Activated CD4-positive, alpha-beta memory T cell treated with anti-CD3 and anti-CD28 coated beads for 36 hours (primary cell): ENCODE measurements around the gene TFDP2. TPM values are rescaled to one million over a fixed set of nuclear protein-coding genes. Genes with fewer than 3 reads are reported as not detected.
"Not testable (repeated sequence)": the region's sequence is repeated elsewhere in the genome, so short reads cannot be mapped to it uniquely, and the experiment has no call there.

ENCODE experiments used
- CTCF ChIA-PET: fragments of 350-600 bp; sonication (Branson Sonifier 250); formaldehyde crosslinking; loops from one replicate; lab custom pipeline; 2021; ENCODE audit warnings: antibody characterized with exemption, inconsistent platforms; lab: Charles Lee
- POLR2A ChIA-PET: fragments of 350-600 bp; sonication (Branson Sonifier 250); formaldehyde crosslinking; loops from one replicate; lab custom pipeline; 2021; ENCODE audit warnings: antibody characterized with exemption; lab: Charles Lee
- DNase-seq: peaks from one replicate; pipeline ENCODE4 v3.0.0-alpha.2; 2020
- H3K27ac Mint-ChIP-seq: one replicate; pipeline ENCODE4 v1.8.0; 2021; ENCODE audit warnings: mixed read lengths
- H3K27me3 Mint-ChIP-seq: one replicate; pipeline ENCODE4 v1.8.0; 2021; ENCODE audit warnings: mixed read lengths
- H3K36me3 Mint-ChIP-seq: one replicate; pipeline ENCODE4 v1.8.0; 2021; ENCODE audit warnings: mixed read lengths
- H3K4me1 Mint-ChIP-seq: one replicate; pipeline ENCODE4 v1.8.0; 2021; ENCODE audit warnings: low read depth, mixed read lengths
- H3K4me3 Mint-ChIP-seq: one replicate; pipeline ENCODE4 v1.8.0; 2021; ENCODE audit warnings: mild to moderate bottlenecking, mixed read lengths
- H3K9me3 Mint-ChIP-seq: one replicate; pipeline ENCODE4 v1.8.0; 2021; ENCODE audit warnings: mixed read lengths
- intact Hi-C: fragments of 100-400 bp; cut with micrococcal nuclease; formaldehyde crosslinking; loops from one replicate; pipeline ENCODE4 v1.15.1; 2023
- total RNA-seq, 2 experiments: library from RNA; stranded (reverse); gene quantifications; one replicate each; pipeline ENCODE4 v1.2.3, GENCODE V29; 2021

TFDP2 gene
- total RNA-seq, 2 experiments from 2014 or later: 19.1 to 21.5 TPM

- intact Hi-C loops: no loop called here
- POLR2A ChIA-PET: no interaction called here
- H3K4me3 Mint-ChIP-seq: no peak overlapping the region
- no peak overlapping the region for H3K27ac Mint-ChIP-seq
- no peaks in the 10 kb centered on the region for H3K9me3 Mint-ChIP-seq
- no peaks in the 10 kb centered on the region for H3K27me3 Mint-ChIP-seq
- H3K4me1 Mint-ChIP-seq: peaks cover 4% of the 10 kb centered on the region
- CTCF ChIA-PET: interaction anchor here (0.9 kb wide), 1 partner anchor 159 kb away, joined by 6 read pairs; no protein-coding TSS in a partner anchor
- DNase-seq: no peak
- H3K36me3 Mint-ChIP-seq: no peaks in the 10 kb centered on the region
Measured at GRCh38 chr3:142120707-142121106, 28.6 kb downstream of the TFDP2 start.

GRCh38 chr3:142118911-142119310, 30.4 kb downstream of the TFDP2 start:
- no peak overlapping the region for H3K27ac Mint-ChIP-seq
- peaks cover 4% of the 10 kb centered on the region for H3K4me1 Mint-ChIP-seq
- CTCF ChIA-PET: no interaction called here
- H3K9me3 Mint-ChIP-seq: no peaks in the 10 kb centered on the region
- DNase-seq: no peak
- POLR2A ChIA-PET: no interaction called here
- intact Hi-C loops: no loop called here
- no peaks in the 10 kb centered on the region for H3K36me3 Mint-ChIP-seq
- H3K27me3 Mint-ChIP-seq: no peaks in the 10 kb centered on the region
- H3K4me3 Mint-ChIP-seq: no peak overlapping the region

DNA sequence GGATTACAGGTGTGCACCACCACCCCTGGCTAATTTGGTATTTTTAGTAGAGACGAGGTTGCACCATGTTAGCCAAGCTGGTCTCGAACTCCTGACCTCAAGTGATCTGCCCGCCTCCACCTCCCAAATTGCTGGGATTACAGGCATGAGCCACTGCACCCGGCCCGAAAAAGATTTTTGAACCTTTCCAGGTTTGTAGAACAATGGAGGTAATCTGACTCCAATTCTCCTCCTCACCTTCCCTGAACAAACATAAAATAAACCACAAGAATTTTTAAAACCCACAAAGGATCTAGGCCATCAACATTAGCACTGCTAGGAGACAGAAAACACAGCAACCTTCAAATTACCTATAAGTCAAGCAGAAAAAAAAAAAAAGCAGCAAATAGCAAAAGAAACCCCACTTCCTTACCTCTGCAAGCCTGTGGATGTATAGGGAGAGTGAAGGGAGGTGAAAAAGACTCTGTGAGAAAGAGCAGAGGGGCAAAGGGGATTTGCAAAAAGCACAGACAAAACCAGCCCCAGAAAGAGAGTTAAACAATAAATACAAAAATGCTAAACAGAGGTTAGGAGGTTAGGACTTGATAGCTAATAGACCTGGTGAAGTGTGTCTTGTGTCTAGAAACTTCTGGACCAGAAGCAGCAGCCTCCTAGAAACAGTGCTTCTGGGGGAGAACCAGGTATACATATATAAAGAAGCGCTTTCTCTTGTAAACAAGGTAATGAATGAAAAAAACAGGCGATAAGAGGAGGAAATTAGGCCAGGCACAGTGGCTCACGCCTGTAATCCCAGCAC, 32.1 kb downstream of the TFDP2 start:
- no peaks in the 10 kb centered on the region for H3K27me3 Mint-ChIP-seq
- CTCF ChIA-PET: no interaction called here
- H3K4me3 Mint-ChIP-seq: no peak overlapping the region
- POLR2A ChIA-PET: no interaction called here
- no peak overlapping the region for H3K27ac Mint-ChIP-seq
- no peaks in the 10 kb centered on the region for H3K36me3 Mint-ChIP-seq
- H3K4me1 Mint-ChIP-seq: peaks cover 4% of the 10 kb centered on the region
- intact Hi-C loops: no loop called here
- no peak for DNase-seq
- H3K9me3 Mint-ChIP-seq: no peaks in the 10 kb centered on the region

DNA sequence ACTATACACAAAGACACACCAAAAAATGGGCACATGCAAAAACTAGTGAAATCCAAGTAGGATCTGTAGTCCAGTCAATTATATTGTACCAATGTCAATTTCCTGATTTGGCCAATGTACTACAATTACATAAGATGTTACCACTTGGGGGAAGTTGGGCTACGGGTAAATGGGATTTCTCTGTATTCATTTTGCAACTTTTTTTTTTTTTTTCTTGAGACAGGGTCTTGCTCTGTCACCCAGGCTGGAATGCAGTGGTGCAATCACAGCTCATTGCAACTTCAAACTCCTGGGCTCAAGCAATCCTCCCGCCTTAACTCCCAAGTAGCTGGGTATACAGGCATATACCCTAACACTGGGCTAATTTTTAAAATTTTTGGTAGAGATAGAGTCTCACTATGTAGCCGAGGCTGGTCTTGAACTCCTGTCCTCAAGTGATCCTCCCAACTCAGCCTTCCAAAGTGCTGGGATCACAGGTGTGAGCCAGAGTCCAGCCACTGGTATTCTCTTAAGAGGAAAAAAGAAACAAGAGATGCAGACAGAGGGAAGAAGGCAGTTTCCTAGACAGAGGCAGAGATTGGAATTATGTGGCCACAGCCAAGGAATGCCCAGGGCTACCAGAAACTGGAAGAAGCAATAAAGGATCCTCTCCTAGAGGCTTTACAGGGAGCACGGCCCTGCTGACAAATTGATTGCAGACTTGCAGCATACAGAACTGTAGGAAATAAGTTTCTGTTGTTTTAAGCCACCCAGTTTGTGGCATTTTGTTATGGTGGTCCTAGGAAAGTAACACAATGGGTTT, 33.3 kb downstream of the TFDP2 start:
- Mint-ChIP-seq H3K36me3 (no peaks in the 10 kb centered on the region), H3K4me3 (no peak overlapping the region), H3K27ac (no peak overlapping the region), H3K27me3 (no peaks in the 10 kb centered on the region), H3K4me1 (peaks cover 4% of the 10 kb centered on the region), H3K9me3 (no peaks in the 10 kb centered on the region)
- ChIA-PET CTCF (no interaction called here), POLR2A (no interaction called here)
- DNase-seq: no peak
- intact Hi-C loops: no loop called here

GRCh38 chr3:142112601-142113000, 36.7 kb downstream of the TFDP2 start:
- H3K27ac Mint-ChIP-seq: no peak overlapping the region
- ChIA-PET POLR2A (no interaction called here), CTCF (no interaction called here)
- peaks cover 4% of the 10 kb centered on the region for H3K4me1 Mint-ChIP-seq
- H3K27me3 Mint-ChIP-seq: no peaks in the 10 kb centered on the region
- no peak for DNase-seq
- no peaks in the 10 kb centered on the region for H3K36me3 Mint-ChIP-seq
- H3K4me3 Mint-ChIP-seq: no peak overlapping the region
- no peaks in the 10 kb centered on the region for H3K9me3 Mint-ChIP-seq
- intact Hi-C loops: no loop called here

DNA sequence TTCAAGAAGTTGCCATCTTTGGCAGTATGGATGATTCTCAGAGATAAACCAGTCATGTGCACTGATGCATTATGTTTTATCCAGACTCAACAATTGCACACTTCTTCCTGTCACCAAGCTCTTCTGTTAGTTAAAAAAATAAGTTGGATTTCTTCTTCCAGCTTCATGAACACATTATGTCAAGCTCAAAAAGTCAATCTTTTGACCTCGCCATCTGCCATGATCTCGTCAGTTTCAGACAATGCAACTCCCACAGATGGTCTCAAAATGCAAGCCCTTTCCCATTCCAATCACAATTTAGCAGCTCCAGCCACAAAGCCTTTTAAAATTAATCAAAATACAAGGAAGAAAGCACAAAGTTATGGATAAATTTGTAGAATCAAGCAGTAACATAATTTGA, 42.8 kb downstream of the TFDP2 start:
- Mint-ChIP-seq H3K9me3 (no peaks in the 10 kb centered on the region), H3K27ac (no peak overlapping the region), H3K4me1 (no peaks in the 10 kb centered on the region), H3K4me3 (no peak overlapping the region), H3K36me3 (no peaks in the 10 kb centered on the region), H3K27me3 (no peaks in the 10 kb centered on the region)
- DNase-seq: no peak
- ChIA-PET CTCF (no interaction called here), POLR2A (no interaction called here)
- intact Hi-C loops: no loop called here

GRCh38 chr3:142105991-142106390, 43.4 kb downstream of the TFDP2 start:
- ChIA-PET POLR2A (no interaction called here), CTCF (no interaction called here)
- Mint-ChIP-seq H3K4me1 (no peaks in the 10 kb centered on the region), H3K27ac (no peak overlapping the region), H3K9me3 (no peaks in the 10 kb centered on the region), H3K27me3 (no peaks in the 10 kb centered on the region), H3K36me3 (no peaks in the 10 kb centered on the region), H3K4me3 (no peak overlapping the region)
- no peak for DNase-seq
- intact Hi-C loops: no loop called here

GRCh38 chr3:142104763-142105162, 44.6 kb downstream of the TFDP2 start:
- POLR2A ChIA-PET: no interaction called here
- H3K36me3 Mint-ChIP-seq: no peaks in the 10 kb centered on the region
- no peak overlapping the region for H3K4me3 Mint-ChIP-seq
- no peaks in the 10 kb centered on the region for H3K9me3 Mint-ChIP-seq
- H3K27ac Mint-ChIP-seq: no peak overlapping the region
- no peaks in the 10 kb centered on the region for H3K4me1 Mint-ChIP-seq
- DNase-seq: no peak
- CTCF ChIA-PET: no interaction called here
- H3K27me3 Mint-ChIP-seq: no peaks in the 10 kb centered on the region
- intact Hi-C loops: no loop called here

- no peak overlapping the region for H3K4me3 Mint-ChIP-seq
- H3K9me3 Mint-ChIP-seq: no peaks in the 10 kb centered on the region
- ChIA-PET POLR2A (no interaction called here), CTCF (no interaction called here)
- peaks cover 7% of the 10 kb centered on the region for H3K4me1 Mint-ChIP-seq
- no peak for DNase-seq
- no peaks in the 10 kb centered on the region for H3K36me3 Mint-ChIP-seq
- intact Hi-C loops: no loop called here
- no peaks in the 10 kb centered on the region for H3K27me3 Mint-ChIP-seq
- no peak overlapping the region for H3K27ac Mint-ChIP-seq
Measured at GRCh38 chr3:142098964-142099363, 50.4 kb downstream of the TFDP2 start.

DNA sequence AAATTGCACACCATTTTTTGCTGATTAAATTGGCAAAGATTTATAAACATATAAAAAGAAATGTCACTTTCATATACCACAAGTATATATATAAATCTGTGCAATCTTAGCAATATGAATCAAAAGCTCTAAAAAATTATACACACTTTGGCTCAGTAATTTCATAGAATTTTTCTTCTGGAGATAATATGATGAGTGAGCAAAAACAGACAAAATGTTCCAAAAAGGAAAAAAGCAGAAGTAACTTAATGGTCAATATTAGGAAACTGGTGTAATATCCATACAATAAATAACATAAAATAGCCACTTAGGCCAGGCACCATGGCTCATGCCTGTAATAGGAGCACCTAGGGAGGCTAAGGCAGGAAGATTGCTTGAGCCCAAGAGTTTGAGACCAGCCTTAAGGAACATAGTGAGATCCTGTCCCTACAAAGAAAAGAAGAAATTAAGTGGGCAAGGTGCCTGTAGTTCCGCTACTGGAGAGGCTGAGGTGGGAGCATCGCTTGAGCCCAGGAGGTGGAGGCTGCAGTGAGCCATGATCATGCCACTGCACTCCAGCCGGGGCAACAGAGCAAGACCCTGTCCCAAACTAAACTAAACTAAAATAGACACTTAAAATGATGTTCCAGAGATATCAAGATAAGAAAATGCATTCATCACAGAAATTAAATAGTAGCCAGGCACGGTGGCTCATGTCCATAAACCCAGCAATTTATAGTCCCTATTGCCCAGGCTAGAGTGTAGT, 52.1 kb downstream of the TFDP2 start:
- DNase-seq: no peak
- intact Hi-C loops: no loop called here
- Mint-ChIP-seq H3K4me1 (peaks cover 7% of the 10 kb centered on the region), H3K4me3 (no peak overlapping the region), H3K27me3 (no peaks in the 10 kb centered on the region), H3K27ac (no peak overlapping the region), H3K9me3 (no peaks in the 10 kb centered on the region), H3K36me3 (no peaks in the 10 kb centered on the region)
- ChIA-PET POLR2A (no interaction called here), CTCF (no interaction called here)

DNA sequence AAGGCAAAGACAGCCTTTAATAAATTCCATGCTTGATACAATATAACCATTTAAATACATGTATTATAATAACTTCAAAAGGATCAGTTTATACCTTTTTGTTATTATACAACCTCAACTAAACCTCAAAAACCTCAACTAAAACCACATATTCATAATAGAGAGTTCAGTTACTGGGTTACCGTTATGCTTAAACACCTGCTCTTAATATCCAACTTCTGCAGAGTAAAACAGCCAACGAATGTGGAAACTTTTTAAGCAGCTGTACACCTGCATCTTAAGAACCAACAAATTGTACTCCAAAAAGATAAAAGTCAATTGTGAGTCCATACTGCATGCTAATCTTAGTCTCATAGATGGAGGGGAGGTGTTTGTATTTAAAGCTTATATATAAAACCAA, 53.5 kb downstream of the TFDP2 start:
- ChIA-PET POLR2A (no interaction called here), CTCF (no interaction called here)
- Mint-ChIP-seq H3K9me3 (no peaks in the 10 kb centered on the region), H3K4me1 (peaks cover 7% of the 10 kb centered on the region), H3K4me3 (no peak overlapping the region), H3K36me3 (no peaks in the 10 kb centered on the region), H3K27me3 (no peaks in the 10 kb centered on the region), H3K27ac (no peak overlapping the region)
- DNase-seq: no peak
- intact Hi-C loops: no loop called here

- intact Hi-C loops, H3K27me3 Mint-ChIP-seq, H3K9me3 Mint-ChIP-seq, H3K4me3 Mint-ChIP-seq, H3K4me1 Mint-ChIP-seq, CTCF ChIA-PET, H3K27ac Mint-ChIP-seq, DNase-seq, POLR2A ChIA-PET, H3K36me3 Mint-ChIP-seq: not testable (repeated sequence)
Measured at GRCh38 chr3:142088925-142089324, 60.4 kb downstream of the TFDP2 start.
